Naive thymus-derived CD4-positive, alpha-beta T cell (primary cell): ENCODE data around the gene ZNF331. TPM values are rescaled to one million over a fixed set of nuclear protein-coding genes. Genes with fewer than 3 reads are reported as not detected.
A peak's percentile ranks its signal among the peaks of the same experiment; 100 is the strongest.

Experiments used
- ATAC-seq: fragments of 150-1000 bp; cut with Tn5 transposase; 2 replicates; pipeline ENCODE4 v1.10.0; 2021; ENCODE audit warnings: mild to moderate bottlenecking, moderate library complexity
- CTCF ChIA-PET: fragments of 350-600 bp; sonication (Branson Sonifier 250); formaldehyde crosslinking; loops from one replicate; lab custom pipeline; 2021; ENCODE audit warnings: antibody characterized with exemption; lab: Charles Lee
- POLR2A ChIA-PET: fragments of 350-600 bp; sonication (Branson Sonifier 250); formaldehyde crosslinking; loops from one replicate; lab custom pipeline; 2021; ENCODE audit warnings: antibody characterized with exemption, inconsistent platforms; lab: Charles Lee
- DNase-seq, 9 donors: peaks; one replicate each; pipeline versions ENCODE4 v3.0.0 to v3.0.0-alpha.2; 2020 to 2022; ENCODE audit warnings: mixed read lengths in 1 of 9
- H3K27ac ChIP-seq: one replicate; pipeline ENCODE4 v1.7.0; 2013; ENCODE audit warnings: mild to moderate bottlenecking, low read depth, low read length, moderate library complexity
- H3K27me3 ChIP-seq, 2 donors: one replicate each; pipeline ENCODE4 v1.7.0; 2013; ENCODE audit warnings: low read length in 2 of 2, mild to moderate bottlenecking in 2 of 2, moderate library complexity in 2 of 2; ENCODE audit not compliant: control insufficient read depth in 2 of 2, insufficient read depth in 2 of 2
- H3K36me3 ChIP-seq, 3 experiments: 1 replicate in 2 of 3; 2 replicates in 1 of 3; pipeline ENCODE4 v1.7.0; 2013; ENCODE audit warnings: low read length in 3 of 3, mild to moderate bottlenecking in 3 of 3, moderate library complexity in 1 of 3; ENCODE audit not compliant: insufficient read depth in 3 of 3, control insufficient read depth in 2 of 3
- H3K4me1 ChIP-seq, 2 donors: one replicate each; pipeline ENCODE4 v1.7.0; 2013; ENCODE audit warnings: low read length in 2 of 2, mild to moderate bottlenecking in 2 of 2, moderate library complexity in 1 of 2; ENCODE audit not compliant: control insufficient read depth in 2 of 2, insufficient read depth in 2 of 2
- H3K4me3 ChIP-seq: 2 replicates; pipeline ENCODE4 v1.7.0; 2013; ENCODE audit warnings: mild to moderate bottlenecking, low read length
- H3K9me3 ChIP-seq, 3 experiments: 1 replicate in 2 of 3; 2 replicates in 1 of 3; pipeline ENCODE4 v1.7.0; 2013; ENCODE audit warnings: low read length in 3 of 3; ENCODE audit not compliant: control insufficient read depth in 2 of 3
- H3K27ac Mint-ChIP-seq, 9 donors: one replicate each; pipeline ENCODE4 v1.8.0; 2020 to 2022; ENCODE audit warnings: mixed read lengths in 9 of 9, mild to moderate bottlenecking in 8 of 9, moderate library complexity in 5 of 9, inconsistent platforms in 2 of 9
- H3K27me3 Mint-ChIP-seq, 5 donors: one replicate each; pipeline ENCODE4 v1.8.0; 2021 to 2022; ENCODE audit warnings: mixed read lengths in 5 of 5, mild to moderate bottlenecking in 1 of 5
- H3K36me3 Mint-ChIP-seq, 5 donors: one replicate each; pipeline ENCODE4 v1.8.0; 2020 to 2022; ENCODE audit warnings: mixed read lengths in 5 of 5, mild to moderate bottlenecking in 3 of 5, inconsistent platforms in 1 of 5
- H3K4me1 Mint-ChIP-seq, 7 donors: one replicate each; pipeline ENCODE4 v1.8.0; 2020 to 2022; ENCODE audit warnings: mixed read lengths in 7 of 7, mild to moderate bottlenecking in 3 of 7, inconsistent platforms in 1 of 7
- H3K4me3 Mint-ChIP-seq, 10 donors: one replicate each; pipeline ENCODE4 v1.8.0; 2020 to 2022; ENCODE audit warnings: mild to moderate bottlenecking in 10 of 10, mixed read lengths in 10 of 10, moderate library complexity in 6 of 10, inconsistent platforms in 2 of 10
- H3K9me3 Mint-ChIP-seq, 11 donors: one replicate each; pipeline ENCODE4 v1.8.0; 2020 to 2022; ENCODE audit warnings: mixed read lengths in 11 of 11, mild to moderate bottlenecking in 4 of 11, inconsistent platforms in 1 of 11, moderate library complexity in 1 of 11
- intact Hi-C, 2 donors: fragments of 100-400 bp; cut with micrococcal nuclease; formaldehyde crosslinking; loops; one replicate each; pipeline ENCODE4 v1.15.1; 2023
- polyA plus RNA-seq, 2 donors: library from polyadenylated mRNA; unstranded; fragments of 300-500 nt; fragmentation: Illumina TruSeq; gene quantifications; one replicate each; pipeline ENCODE4 v1.2.3, GENCODE V29; 2021
- total RNA-seq, 6 experiments: library from RNA in 5 of 6; stranded (reverse) in 5 of 6; gene quantifications; 1 replicate in 5 of 6; 2 replicates in 1 of 6; pipeline ENCODE4 v1.2.3 and lab custom pipeline; 2021 to 2026

The ZNF331 gene
- total and polyA plus RNA-seq, 7 experiments from 2014 or later = 18.1 to 318 (median 68.0) TPM

DNA sequence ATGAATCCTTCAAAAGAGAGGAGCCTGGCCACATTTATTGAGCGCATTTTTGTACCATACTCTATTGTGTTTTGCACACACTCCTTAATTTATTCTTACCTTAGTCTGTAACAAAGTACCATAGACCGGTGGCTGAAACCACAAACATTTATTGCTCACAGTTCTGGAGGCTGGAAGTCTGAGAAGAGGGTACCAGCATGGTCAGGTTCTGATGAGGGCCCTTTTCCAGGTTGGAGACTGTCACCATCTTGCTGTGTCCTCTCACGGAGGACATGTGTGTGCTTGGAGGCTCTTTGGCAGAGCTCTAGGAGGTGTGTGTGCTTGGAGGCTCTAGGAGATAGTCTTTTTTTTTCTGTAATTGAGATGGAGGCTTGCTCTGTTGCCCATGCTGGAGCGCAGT, 2.1 kb downstream of the ZNF331 start:
- intact Hi-C loops = no loop called here
- peaks cover 0 to 39% (median 8%) of the 10 kb centered on the region in 11 donors for H3K9me3 Mint-ChIP-seq
- peak in 1 of 9 donors; percentile 21 for DNase-seq
- H3K9me3 ChIP-seq = no peaks in the 10 kb centered on the region
- H3K4me1 ChIP-seq = peaks cover 3 to 6% of the 10 kb centered on the region in 2 donors
- ATAC-seq = no peak
- H3K27ac ChIP-seq = peak overlapping the region; percentile 98
- peak overlapping the region in 8 of 10 donors; percentile 14 to 98 (median 62) for H3K4me3 Mint-ChIP-seq
- CTCF ChIA-PET = no interaction called here
- H3K27me3 ChIP-seq = no peaks in the 10 kb centered on the region
- peak overlapping the region in 6 of 9 donors; percentile 65 to 100 (median 100) for H3K27ac Mint-ChIP-seq
- H3K4me3 ChIP-seq = no peak overlapping the region
- peaks cover 0 to 2% (median 0%) of the 10 kb centered on the region in 5 donors for H3K27me3 Mint-ChIP-seq
- H3K36me3 Mint-ChIP-seq = peaks cover 10 to 52% (median 44%) of the 10 kb centered on the region in 5 donors
- H3K36me3 ChIP-seq = peaks cover 0 to 20% (median 3%) of the 10 kb centered on the region in 3 experiments
- peaks cover under 1 to 44% (median 27%) of the 10 kb centered on the region in 7 donors for H3K4me1 Mint-ChIP-seq
- POLR2A ChIA-PET = no interaction called here

GRCh38 chr19:53541971-53542370, 4.0 kb downstream of the ZNF331 start:
- ChIA-PET CTCF (no interaction called here), POLR2A (no interaction called here)
- H3K27me3 ChIP-seq = no peaks in the 10 kb centered on the region
- H3K9me3 ChIP-seq = no peaks in the 10 kb centered on the region
- ATAC-seq = no peak
- H3K4me1 ChIP-seq = peaks cover 3 to 4% of the 10 kb centered on the region in 2 donors
- no peak overlapping the region for H3K27ac ChIP-seq
- H3K4me3 ChIP-seq = no peak overlapping the region
- H3K36me3 ChIP-seq = peaks cover 0 to 27% (median 3%) of the 10 kb centered on the region in 3 experiments
- intact Hi-C loops = no loop called here
- DNase-seq = no peak
- Mint-ChIP-seq H3K4me3 (peak overlapping the region in 2 of 10 donors; percentile 1 to 15), H3K9me3 (peaks cover 0 to 40% (median 10%) of the 10 kb centered on the region in 11 donors), H3K36me3 (peaks cover 10 to 56% (median 50%) of the 10 kb centered on the region in 5 donors), H3K27me3 (peaks cover 0 to 2% (median 0%) of the 10 kb centered on the region in 5 donors), H3K4me1 (peaks cover 5 to 55% (median 36%) of the 10 kb centered on the region in 7 donors), H3K27ac (peak overlapping the region in 5 of 9 donors; percentile 59 to 79 (median 68))

- ATAC-seq (peak; percentile 23), DNase-seq (no peak)
- H3K27ac Mint-ChIP-seq = peak overlapping the region in 4 of 9 donors; percentile 42 to 69 (median 53)
- peaks cover 0 to 16% (median 0%) of the 10 kb centered on the region in 3 experiments for H3K36me3 ChIP-seq
- H3K27ac ChIP-seq = no peak overlapping the region
- H3K4me1 Mint-ChIP-seq = peaks cover 0 to 59% (median 45%) of the 10 kb centered on the region in 7 donors
- ChIA-PET POLR2A (no interaction called here), CTCF (no interaction called here)
- no peaks in the 10 kb centered on the region for H3K9me3 ChIP-seq
- no peak overlapping the region for H3K4me3 Mint-ChIP-seq
- no peaks in the 10 kb centered on the region for H3K27me3 Mint-ChIP-seq
- H3K4me3 ChIP-seq = no peak overlapping the region
- intact Hi-C loops = no loop called here
- H3K9me3 Mint-ChIP-seq = peaks cover 0 to 54% (median 15%) of the 10 kb centered on the region in 11 donors
- peaks cover 13 to 64% (median 60%) of the 10 kb centered on the region in 5 donors for H3K36me3 Mint-ChIP-seq
- H3K27me3 ChIP-seq = no peaks in the 10 kb centered on the region
- no peaks in the 10 kb centered on the region for H3K4me1 ChIP-seq
Measured at GRCh38 chr19:53545271-53546065, 7.5 kb downstream of the ZNF331 start.

DNA sequence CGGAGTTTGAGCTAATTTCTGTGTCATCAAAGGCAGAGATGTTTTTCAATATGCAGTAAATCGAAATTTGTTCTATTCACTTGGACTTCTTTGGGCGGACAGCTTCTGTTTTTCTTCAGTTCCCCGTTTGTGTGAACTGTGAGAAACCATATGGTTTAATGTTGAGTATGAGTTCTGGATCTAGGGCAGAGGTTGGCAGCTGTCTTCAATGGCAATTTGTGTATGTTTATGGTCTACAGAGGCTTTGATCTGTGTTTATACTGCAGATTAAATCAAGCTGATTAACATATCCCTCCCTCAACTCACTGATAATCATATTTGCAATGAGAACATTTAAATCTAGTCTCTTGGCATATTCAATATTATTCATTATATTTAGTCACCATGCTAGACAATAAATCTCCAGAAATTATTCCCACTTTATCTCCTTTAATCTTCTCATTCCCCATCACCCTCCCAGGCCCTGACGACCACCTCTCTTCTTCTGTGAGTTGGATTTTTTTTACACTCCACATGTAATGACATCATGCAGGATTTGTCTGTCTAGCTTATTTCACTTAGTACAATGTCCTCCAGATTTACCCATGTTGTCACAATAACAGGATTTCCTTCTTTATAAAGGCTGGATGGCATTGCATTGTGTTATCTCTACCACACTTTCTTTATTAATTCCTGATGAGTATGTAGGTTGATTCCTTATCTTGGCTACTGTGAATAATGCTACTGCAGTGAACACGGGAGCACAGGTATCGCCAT, 9.0 kb downstream of the ZNF331 start:
- H3K36me3 Mint-ChIP-seq = peaks cover 9 to 62% (median 57%) of the 10 kb centered on the region in 5 donors
- Histone ChIP-seq H3K4me3 (no peak overlapping the region), H3K27ac (no peak overlapping the region), H3K4me1 (no peaks in the 10 kb centered on the region), H3K27me3 (no peaks in the 10 kb centered on the region), H3K36me3 (peaks cover 0 to 11% (median 0%) of the 10 kb centered on the region in 3 experiments), H3K9me3 (no peaks in the 10 kb centered on the region)
- peak overlapping the region in 6 of 9 donors; percentile 0 to 69 (median 39) for H3K27ac Mint-ChIP-seq
- H3K4me3 Mint-ChIP-seq = peak overlapping the region in 2 of 10 donors; percentile 2 to 50
- intact Hi-C loops = no loop called here
- no peak for DNase-seq
- H3K4me1 Mint-ChIP-seq = peaks cover 0 to 56% (median 44%) of the 10 kb centered on the region in 7 donors
- no peak for ATAC-seq
- ChIA-PET POLR2A (no interaction called here), CTCF (no interaction called here)
- no peaks in the 10 kb centered on the region for H3K27me3 Mint-ChIP-seq
- peaks cover 0 to 61% (median 19%) of the 10 kb centered on the region in 11 donors for H3K9me3 Mint-ChIP-seq

GRCh38 chr19:53549340-53549739, 11.4 kb downstream of the ZNF331 start:
- intact Hi-C loops = no loop called here
- peaks cover 0 to 7% (median 0%) of the 10 kb centered on the region in 3 experiments for H3K36me3 ChIP-seq
- no peak overlapping the region for H3K27ac ChIP-seq
- POLR2A ChIA-PET = no interaction called here
- ATAC-seq = no peak
- no peaks in the 10 kb centered on the region for H3K27me3 Mint-ChIP-seq
- no peak for DNase-seq
- no peak overlapping the region for H3K4me3 ChIP-seq
- H3K36me3 Mint-ChIP-seq = peaks cover 9 to 51% (median 48%) of the 10 kb centered on the region in 5 donors
- CTCF ChIA-PET = no interaction called here
- H3K27ac Mint-ChIP-seq = peak overlapping the region in 5 of 9 donors; percentile 20 to 72 (median 34)
- no peaks in the 10 kb centered on the region for H3K9me3 ChIP-seq
- H3K4me1 Mint-ChIP-seq = peaks cover 5 to 60% (median 42%) of the 10 kb centered on the region in 7 donors
- H3K27me3 ChIP-seq = no peaks in the 10 kb centered on the region
- H3K9me3 Mint-ChIP-seq = peaks cover 0 to 63% (median 20%) of the 10 kb centered on the region in 11 donors
- H3K4me1 ChIP-seq = peaks cover 4 to 6% of the 10 kb centered on the region in 2 donors
- peak overlapping the region in 1 of 10 donors; percentile 9 for H3K4me3 Mint-ChIP-seq

DNA sequence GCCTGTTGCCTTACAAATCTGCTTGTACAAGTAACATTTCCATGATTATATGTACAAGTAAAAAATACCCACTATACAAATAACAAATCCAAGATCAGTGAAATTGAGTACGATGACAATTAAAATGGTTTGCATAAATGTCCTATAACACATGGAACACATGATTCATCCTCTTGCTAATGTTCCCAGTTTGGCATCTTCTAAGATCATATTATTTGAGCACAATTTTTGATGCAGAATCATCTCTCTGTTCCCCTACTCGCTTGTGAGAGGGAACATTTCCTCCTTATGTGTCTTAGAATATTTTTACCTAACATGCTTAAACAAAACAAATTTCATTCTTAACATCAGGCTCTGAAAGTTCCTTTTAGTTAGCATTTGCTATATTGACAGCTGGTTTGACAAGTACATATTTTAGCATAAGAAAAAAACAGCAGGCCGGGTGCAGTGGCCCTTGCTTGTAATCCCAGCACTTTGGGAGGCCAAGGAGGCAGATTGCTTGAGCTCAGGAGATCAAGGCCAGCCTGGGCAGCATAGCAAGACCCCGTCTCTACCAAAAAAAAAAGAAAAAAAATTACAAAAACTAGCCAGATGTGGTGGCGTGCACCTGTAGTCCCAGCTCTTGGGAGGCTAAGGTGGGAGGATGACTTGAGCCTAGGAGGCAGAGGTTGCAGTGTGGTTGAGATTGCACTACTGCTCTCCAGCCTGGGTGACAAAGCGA, 14.2 kb downstream of the ZNF331 start:
- POLR2A ChIA-PET = interaction anchor here (1.3 to 1.4 kb wide), 3 partner anchors 13 to 32 kb away, joined by 4 to 6 read pairs (median 6); partner anchors contain the start of gene ZNF331
- CTCF ChIA-PET = no interaction called here
- Histone ChIP-seq H3K36me3 (peaks cover 0 to 5% (median 0%) of the 10 kb centered on the region in 3 experiments), H3K9me3 (no peaks in the 10 kb centered on the region), H3K4me3 (no peak overlapping the region), H3K4me1 (peaks cover 4 to 6% of the 10 kb centered on the region in 2 donors), H3K27me3 (no peaks in the 10 kb centered on the region), H3K27ac (peak overlapping the region; percentile 92)
- H3K9me3 Mint-ChIP-seq = peaks cover 0 to 62% (median 16%) of the 10 kb centered on the region in 11 donors
- peak overlapping the region in 5 of 9 donors; percentile 41 to 100 (median 78) for H3K27ac Mint-ChIP-seq
- H3K4me1 Mint-ChIP-seq = peaks cover 10 to 62% (median 39%) of the 10 kb centered on the region in 7 donors
- DNase-seq = no peak
- H3K36me3 Mint-ChIP-seq = peaks cover 16 to 48% (median 41%) of the 10 kb centered on the region in 5 donors
- H3K27me3 Mint-ChIP-seq = no peaks in the 10 kb centered on the region
- no peak overlapping the region for H3K4me3 Mint-ChIP-seq
- ATAC-seq = no peak
- intact Hi-C loops = loop anchor here (5.0 kb wide), 2 partner anchors 355 to 640 kb away; partner anchors contain the start of gene TSEN34 (in 1 of the 2)
